ENCODE results near the gene CDV3. TPM values are rescaled to one million over a fixed set of nuclear protein-coding genes. Genes with fewer than 3 reads are reported as not detected.
A peak's percentile ranks its signal among the peaks of the same experiment; 100 is the strongest.
"Not testable (repeated sequence)": the region's sequence is repeated elsewhere in the genome, so short reads cannot be mapped to it uniquely, and the experiment has no call there.

Gene CDV3
- total RNA-seq, 1 experiment from 2014 or later, result 180 TPM

DNA sequence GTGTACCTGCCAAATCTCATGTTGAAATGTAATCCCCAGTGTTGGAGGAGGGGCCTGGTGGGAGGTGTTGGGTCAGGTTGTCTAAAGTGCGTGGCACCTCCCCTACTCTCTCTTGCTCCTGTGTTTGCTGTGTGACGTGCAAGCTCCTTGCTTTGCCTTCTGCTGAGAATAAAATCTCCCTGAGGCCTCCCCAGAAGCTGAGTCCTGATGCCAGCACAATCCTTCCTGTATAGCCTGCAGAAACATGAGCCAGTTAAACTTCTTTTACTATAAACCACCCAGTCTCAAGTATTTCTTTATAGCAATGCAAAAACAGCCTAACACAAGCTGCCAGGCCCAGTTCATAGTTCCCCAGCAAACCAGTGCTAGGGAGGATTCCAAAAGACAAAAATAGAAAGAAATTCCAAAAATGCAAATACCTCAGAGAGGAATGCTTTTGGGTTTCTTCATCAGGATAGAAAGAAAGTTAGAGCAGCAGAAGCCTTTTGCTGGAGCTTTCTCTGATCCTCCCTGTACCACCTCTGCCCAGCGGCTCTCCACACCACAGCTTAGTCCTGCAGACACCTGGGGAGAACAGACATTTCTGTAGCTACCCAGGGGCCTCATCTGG is 25.9 kb upstream of the CDV3 start:
- Histone ChIP-seq H3K4me1 (peaks cover 26% of the 10 kb centered on the region), H3K27ac (peak overlapping the region; percentile 84), H3K36me3 (no peaks in the 10 kb centered on the region), H3K9me3 (replicated peaks) (peaks cover 3% of the 10 kb centered on the region; the same call in 1 of the 2 replicates), H3K4me3 (no peak overlapping the region), H3K27me3 (no peaks in the 10 kb centered on the region)
- peak; percentile 29 to 35 for DNase-seq

DNA sequence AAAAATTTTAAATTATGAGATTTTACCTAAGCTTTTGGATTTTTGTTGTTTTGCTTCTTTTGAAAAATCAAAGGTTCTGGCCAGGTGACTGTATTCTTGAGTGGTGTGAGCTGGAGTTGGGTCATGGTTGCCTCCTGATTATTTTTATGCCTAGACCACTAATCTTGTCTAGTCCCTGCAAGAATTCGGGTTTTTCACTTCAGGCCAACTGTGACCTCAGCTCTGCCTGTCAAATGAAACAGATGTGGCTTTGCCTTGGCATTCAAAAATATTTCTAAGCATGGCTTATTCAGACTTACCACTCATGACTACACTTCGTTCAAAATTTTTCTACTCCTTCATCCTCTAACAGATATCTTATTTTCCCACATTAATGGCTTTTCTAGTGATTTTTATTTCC is 25.4 kb upstream of the CDV3 start:
- H3K36me3 ChIP-seq, result no peaks in the 10 kb centered on the region
- peak overlapping the region; percentile 84 for H3K27ac ChIP-seq
- H3K4me1 ChIP-seq, result peaks cover 26% of the 10 kb centered on the region
- peaks cover 5% of the 10 kb centered on the region; the same call in 1 of the 2 replicates for H3K9me3 ChIP-seq (replicated peaks)
- H3K27me3 ChIP-seq, result no peaks in the 10 kb centered on the region
- DNase-seq, result peak; percentile 58 to 61
- H3K4me3 ChIP-seq, result no peak overlapping the region

DNA sequence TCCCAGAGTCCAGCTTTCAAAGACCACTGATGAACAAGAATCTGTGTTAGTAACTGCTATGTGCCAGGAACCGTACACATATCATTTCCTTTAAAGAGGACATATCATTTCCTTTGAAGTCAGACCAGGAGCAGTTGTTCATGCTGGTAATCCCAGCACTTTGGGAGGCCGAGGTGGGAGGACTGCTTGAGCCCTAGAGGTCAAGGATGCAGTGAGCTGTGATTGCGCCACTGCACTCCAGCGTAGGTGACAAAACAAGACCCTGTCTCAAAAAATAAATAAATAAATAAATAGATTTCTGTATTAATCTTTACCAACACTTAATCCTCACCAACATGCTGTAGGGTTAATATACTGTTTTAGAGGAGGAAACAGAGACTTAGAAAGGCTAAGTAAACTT is 23.9 kb upstream of the CDV3 start:
- Histone ChIP-seq H3K27ac (no peak overlapping the region), H3K4me3 (no peak overlapping the region), H3K36me3 (no peaks in the 10 kb centered on the region), H3K27me3 (no peaks in the 10 kb centered on the region), H3K9me3 (replicated peaks) (peaks cover 5% of the 10 kb centered on the region; the same call in 1 of the 2 replicates), H3K4me1 (peaks cover 26% of the 10 kb centered on the region)
- no peak for DNase-seq

DNA sequence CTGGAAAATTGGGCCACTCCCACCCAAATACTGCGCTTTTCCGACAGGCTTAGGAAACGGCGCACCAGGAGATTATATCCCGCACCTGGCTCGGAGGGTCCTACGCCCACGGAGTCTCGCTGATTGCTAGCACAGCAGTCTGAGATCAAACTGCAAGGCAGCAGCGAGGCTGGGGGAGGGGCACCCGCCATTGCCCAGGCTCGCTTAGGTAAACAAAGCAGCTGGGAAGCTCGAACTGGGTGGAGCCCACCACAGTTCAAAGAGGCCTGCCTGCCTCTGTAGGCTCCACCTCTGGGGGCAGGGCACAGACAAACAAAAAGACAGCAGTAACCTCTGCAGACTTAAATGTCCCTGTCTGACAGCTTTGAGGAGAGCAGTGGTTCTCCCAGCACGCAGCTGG is 21.9 kb upstream of the CDV3 start:
- not testable (repeated sequence) for H3K36me3 ChIP-seq; H3K9me3 ChIP-seq (replicated peaks); H3K27ac ChIP-seq; DNase-seq; H3K4me3 ChIP-seq; H3K27me3 ChIP-seq
- peaks cover 26% of the 10 kb centered on the region for H3K4me1 ChIP-seq

GRCh38 chr3:133561679-133562078 is 11.8 kb upstream of the CDV3 start:
- Histone ChIP-seq H3K36me3 (no peaks in the 10 kb centered on the region), H3K27me3 (no peaks in the 10 kb centered on the region), H3K27ac (no peak overlapping the region), H3K9me3 (replicated peaks) (peaks cover 4% of the 10 kb centered on the region; the same call in 1 of the 2 replicates), H3K4me1 (peaks cover 25% of the 10 kb centered on the region), H3K4me3 (no peak overlapping the region)
- DNase-seq, result peak in 1 of 2 experiments; percentile 17

- Histone ChIP-seq H3K36me3 (no peaks in the 10 kb centered on the region), H3K27me3 (no peaks in the 10 kb centered on the region), H3K4me3 (no peak overlapping the region), H3K27ac (no peak overlapping the region), H3K9me3 (replicated peaks) (peaks cover 4% of the 10 kb centered on the region; the same call in 1 of the 2 replicates), H3K4me1 (peaks cover 25% of the 10 kb centered on the region)
- DNase-seq, result peak in 1 of 2 experiments; percentile 39
These were observed 11.1 kb upstream of the CDV3 start for GRCh38 chr3:133562376-133562775.

DNA sequence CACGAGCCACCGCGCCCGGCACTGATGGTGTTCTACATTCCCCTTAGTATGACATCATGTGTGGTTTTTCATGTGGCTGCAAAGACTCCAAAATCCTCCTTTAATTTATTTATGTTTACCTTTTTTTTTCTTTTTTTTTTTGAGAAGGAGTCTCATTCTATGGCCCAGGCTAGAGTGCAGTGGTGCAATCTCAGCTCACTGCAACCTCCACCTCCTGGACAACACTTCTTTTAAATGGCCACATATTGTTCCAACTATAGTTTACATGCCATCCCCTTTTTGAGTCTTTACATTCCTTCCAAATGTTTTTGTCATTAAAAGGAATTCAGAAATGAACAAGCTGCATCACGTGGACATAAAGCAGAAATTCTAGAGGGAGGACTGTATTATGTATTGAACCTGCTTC is 10.3 kb upstream of the CDV3 start:
- 0 out of 2 replicates have a peak overlapping the region, but pooled peaks have one; percentile 2 for H3K27ac ChIP-seq
- no peaks in the 10 kb centered on the region for H3K27me3 ChIP-seq
- peaks cover 25% of the 10 kb centered on the region for H3K4me1 ChIP-seq
- H3K9me3 ChIP-seq (replicated peaks), result no peaks in the 10 kb centered on the region
- H3K36me3 ChIP-seq, result no peaks in the 10 kb centered on the region
- peak in 1 of 2 experiments; percentile 28 for DNase-seq
- no peak overlapping the region for H3K4me3 ChIP-seq

GRCh38 chr3:133563816-133564215 is 9.7 kb upstream of the CDV3 start:
- no peaks in the 10 kb centered on the region for H3K9me3 ChIP-seq (replicated peaks)
- H3K4me1 ChIP-seq, result peaks cover 31% of the 10 kb centered on the region
- no peaks in the 10 kb centered on the region for H3K36me3 ChIP-seq
- H3K4me3 ChIP-seq, result no peak overlapping the region
- H3K27me3 ChIP-seq, result no peaks in the 10 kb centered on the region
- peak overlapping the region; percentile 2; the same call in 1 of the 2 replicates for H3K27ac ChIP-seq
- DNase-seq, result no peak

- no peaks in the 10 kb centered on the region for H3K27me3 ChIP-seq
- H3K27ac ChIP-seq, result 0 out of 2 replicates have a peak overlapping the region, but pooled peaks have one; percentile 2
- DNase-seq, result peak in 1 of 2 experiments; percentile 14
These were observed 5.0 kb upstream of the CDV3 start for GRCh38 chr3:133568294-133569014.

DNA sequence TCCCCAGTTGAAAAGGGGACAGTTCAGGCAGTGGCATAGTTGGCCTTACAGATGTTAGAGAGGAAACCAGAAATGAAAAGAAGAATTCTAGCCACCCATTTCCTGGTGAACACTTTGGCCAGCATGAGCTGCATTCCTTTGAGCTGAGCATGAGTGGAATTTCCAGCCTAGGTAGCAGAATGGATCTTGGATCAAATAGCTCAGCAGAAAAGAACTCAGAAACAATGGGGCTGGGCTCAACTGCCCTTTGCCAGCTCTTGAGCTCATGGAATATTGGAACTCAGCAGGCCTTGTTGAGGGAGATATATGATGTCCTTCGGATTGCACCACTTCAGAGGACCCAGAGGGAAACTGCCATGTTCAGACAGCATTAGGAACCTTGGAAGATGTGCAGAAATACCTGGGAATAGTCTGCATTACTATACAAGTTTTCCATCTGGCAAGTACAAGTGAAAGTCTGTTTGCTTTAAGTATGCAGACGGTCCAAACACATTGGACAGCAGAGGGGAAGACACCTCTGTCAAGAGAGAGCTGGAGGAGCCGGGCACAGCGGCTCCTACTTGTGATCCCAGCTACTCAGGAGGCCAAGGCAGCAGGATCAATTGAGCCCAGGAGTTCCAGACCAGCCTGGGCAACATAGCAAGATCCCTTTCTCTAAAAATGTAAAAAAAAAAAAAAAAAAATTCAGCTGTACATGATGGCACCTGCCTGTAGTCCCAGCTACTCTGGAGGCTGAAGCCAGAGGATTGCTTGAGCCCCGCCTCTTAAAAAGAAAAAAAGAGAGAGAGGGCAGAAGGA is 3.1 kb upstream of the CDV3 start:
- Histone ChIP-seq H3K9me3 (replicated peaks) (no peaks in the 10 kb centered on the region), H3K36me3 (peaks cover 6% of the 10 kb centered on the region), H3K27ac (peak overlapping the region; percentile 18; the same call in 1 of the 2 replicates), H3K27me3 (no peaks in the 10 kb centered on the region), H3K4me1 (peaks cover 24% of the 10 kb centered on the region), H3K4me3 (no peak overlapping the region)
- DNase-seq, result peak; percentile 19 to 25

More at GRCh38 chr3:133568294-133569014, 5.0 kb upstream of the CDV3 start:
- Histone ChIP-seq H3K36me3 (no peaks in the 10 kb centered on the region), H3K9me3 (replicated peaks) (no peaks in the 10 kb centered on the region), H3K4me1 (peaks cover 38% of the 10 kb centered on the region), H3K4me3 (no peak overlapping the region)

GRCh38 chr3:133570937-133571320 is 2.6 kb upstream of the CDV3 start:
- Histone ChIP-seq H3K27me3 (no peaks in the 10 kb centered on the region), H3K9me3 (replicated peaks) (no peaks in the 10 kb centered on the region), H3K27ac (no peak overlapping the region), H3K4me1 (peaks cover 29% of the 10 kb centered on the region), H3K4me3 (no peak overlapping the region), H3K36me3 (peaks cover 12% of the 10 kb centered on the region)
- peak; percentile 55 to 72 for DNase-seq

DNA sequence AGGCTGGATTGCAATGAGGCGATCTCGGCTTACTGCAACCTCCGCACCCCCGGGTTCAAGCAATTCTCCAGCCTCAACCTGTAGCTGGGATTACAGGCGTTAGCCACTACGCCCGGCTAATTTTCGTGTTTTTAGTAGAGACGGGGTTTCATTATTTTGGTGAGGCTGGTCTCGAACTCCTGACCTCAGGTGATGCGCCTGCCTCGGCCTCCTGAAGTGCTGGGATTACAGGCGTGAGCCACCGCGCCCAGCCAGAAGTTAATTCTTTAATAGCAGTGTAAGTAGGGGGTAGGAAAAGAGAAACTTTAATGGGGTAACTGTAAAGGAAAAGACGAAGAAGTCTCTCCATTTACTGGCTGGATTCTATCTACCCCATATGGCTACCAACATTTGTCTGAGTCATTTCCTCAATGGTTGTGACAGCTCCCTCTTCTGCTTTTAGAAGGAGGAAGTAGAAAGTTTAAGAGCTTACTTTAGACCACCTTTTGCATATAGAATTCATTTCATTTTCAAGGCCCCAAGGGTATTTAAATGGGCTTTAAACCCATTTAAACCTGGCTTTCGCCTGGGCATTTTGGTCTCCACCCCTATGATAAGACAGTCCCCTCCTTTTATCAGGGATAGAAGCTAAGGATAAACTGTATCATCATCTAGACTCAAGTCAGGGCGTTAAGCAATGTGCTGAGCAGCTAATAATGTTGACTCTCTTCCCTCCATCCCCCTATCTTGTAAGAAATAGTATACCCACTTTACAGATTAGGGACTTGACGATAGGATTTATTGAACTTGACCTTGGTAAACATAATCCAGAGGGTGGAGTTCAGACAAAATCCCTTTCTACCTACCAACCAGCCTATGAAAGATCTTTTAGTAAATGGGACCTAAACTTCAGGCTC is 1.1 kb upstream of the CDV3 start:
- Histone ChIP-seq H3K36me3 (peaks cover 23% of the 10 kb centered on the region), H3K27ac (peak overlapping the region; percentile 37), H3K27me3 (no peaks in the 10 kb centered on the region), H3K4me1 (peaks cover 31% of the 10 kb centered on the region), H3K9me3 (replicated peaks) (no peaks in the 10 kb centered on the region), H3K4me3 (peak overlapping the region; percentile 41)
- no peak for DNase-seq

- Histone ChIP-seq H3K27ac (peak overlapping the region; percentile 55), H3K4me1 (peaks cover 31% of the 10 kb centered on the region), H3K4me3 (peak overlapping the region; percentile 91), H3K9me3 (replicated peaks) (no peaks in the 10 kb centered on the region), H3K27me3 (no peaks in the 10 kb centered on the region), H3K36me3 (peaks cover 29% of the 10 kb centered on the region)
- peak; percentile 100 for DNase-seq
These were observed 345 bp upstream of the CDV3 start for GRCh38 chr3:133573054-133573628.
